MM.1S (cell line): ENCODE data around the gene NSL1.

Experiments used
- DNase-seq: peaks from one replicate; pipeline ENCODE4 v3.0.0-alpha.2; 2015
- H2AFZ ChIP-seq: fragments of 300-600 bp; sonication (generic); 2 replicates; pipeline ENCODE4 v1.6.0; 2016; ENCODE audit warnings: antibody characterized with exemption, low read length
- H3F3A ChIP-seq: fragments of 300-600 bp; sonication (generic); 2 replicates; pipeline ENCODE4 v1.6.1; 2016; ENCODE audit warnings: mild to moderate bottlenecking, antibody characterized with exemption, low read length, moderate library complexity, mixed read lengths; ENCODE audit not compliant: insufficient read depth
- H3K27ac ChIP-seq: fragments of 300-600 bp; sonication (generic); 2 replicates; pipeline ENCODE4 v1.5.1; 2016; ENCODE audit warnings: mild to moderate bottlenecking, low read length
- H3K27me3 ChIP-seq: fragments of 300-600 bp; sonication (generic); replicated peaks from 2 replicates; pipeline ENCODE4 v1.6.0; 2016; ENCODE audit warnings: low read length; ENCODE audit not compliant: insufficient read depth
- H3K36me3 ChIP-seq: fragments of 300-600 bp; sonication (generic); replicated peaks from 2 replicates; pipeline ENCODE4 v1.6.1; 2016; ENCODE audit warnings: mild to moderate bottlenecking, low read length, mixed read lengths; ENCODE audit not compliant: insufficient read depth
- H3K4me1 ChIP-seq: fragments of 300-600 bp; sonication (generic); 2 replicates; pipeline ENCODE4 v1.6.1; 2016; ENCODE audit warnings: low read length, mixed read lengths
- H3K4me2 ChIP-seq: fragments of 300-600 bp; sonication (generic); 2 replicates; pipeline ENCODE4 v1.6.0; 2016; ENCODE audit warnings: low read depth, low read length
- H3K4me3 ChIP-seq: fragments of 300-600 bp; sonication (generic); 2 replicates; pipeline ENCODE4 v1.5.1; 2016; ENCODE audit warnings: low read length, mixed read lengths
- H3K79me2 ChIP-seq: fragments of 300-600 bp; sonication (generic); 2 replicates; pipeline ENCODE4 v1.6.1; 2016; ENCODE audit warnings: mixed run types, low read length, mixed read lengths
- H3K9ac ChIP-seq: fragments of 300-600 bp; sonication (generic); 2 replicates; pipeline ENCODE4 v1.6.1; 2016; ENCODE audit warnings: low read length, mixed read lengths
- H3K9me2 ChIP-seq: fragments of 300-600 bp; sonication (generic); replicated peaks from 2 replicates; pipeline ENCODE4 v1.6.1; 2016; ENCODE audit warnings: mild to moderate bottlenecking, low read length, mixed read lengths; ENCODE audit not compliant: insufficient read depth
- H3K9me3 ChIP-seq: fragments of 300-600 bp; sonication (generic); replicated peaks from 2 replicates; pipeline ENCODE4 v1.6.1; 2016; ENCODE audit warnings: mild to moderate bottlenecking, low read length, mixed read lengths; ENCODE audit not compliant: insufficient read depth
- H4K20me1 ChIP-seq: fragments of 300-600 bp; sonication (generic); 2 replicates; pipeline ENCODE4 v1.6.1; 2016; ENCODE audit warnings: mild to moderate bottlenecking, low read length, moderate library complexity, mixed read lengths; ENCODE audit not compliant: insufficient read depth
- CTCF ChIP-seq: fragments of 300-600 bp; sonication (generic); IDR thresholded peaks from 2 replicates; pipeline ENCODE4 v1.5.1; 2016; ENCODE audit warnings: antibody characterized with exemption, low read length, mixed read lengths
- EZH2 ChIP-seq: fragments of 300-600 bp; sonication (generic); optimal IDR thresholded peaks from 2 replicates; pipeline ENCODE3; 2017; ENCODE audit warnings: low read depth, mild to moderate bottlenecking, antibody characterized with exemption, low read length, mixed read lengths
- EZH2phosphoT487 ChIP-seq: fragments of 300-600 bp; sonication (generic); IDR thresholded peaks from 2 replicates; pipeline ENCODE4 v1.6.1; 2018; ENCODE audit warnings: antibody characterized with exemption, low read length

Gene NSL1

GRCh38 chr1:212710566-212710965 lies 81.0 kb downstream of the NSL1 start:
- Histone ChIP-seq H3K9ac (no peak overlapping the region), H4K20me1 (no peaks in the 10 kb centered on the region)
- no peak for DNase-seq

GRCh38 chr1:212703991-212704564 lies 87.5 kb downstream of the NSL1 start:
- Histone ChIP-seq H3K9me2 (no peaks in the 10 kb centered on the region), H3K79me2 (no peaks in the 10 kb centered on the region), H4K20me1 (no peaks in the 10 kb centered on the region), H3K9ac (no peak overlapping the region), H3K27me3 (peaks cover 15% of the 10 kb centered on the region), H3F3A (no peaks in the 10 kb centered on the region), H3K27ac (no peak overlapping the region), H3K36me3 (no peaks in the 10 kb centered on the region), H3K4me3 (no peak overlapping the region), H3K4me2 (no peak overlapping the region), H2AFZ (no peak overlapping the region), H3K9me3 (no peaks in the 10 kb centered on the region), H3K4me1 (no peaks in the 10 kb centered on the region)
- no peak for TF ChIP-seq EZH2phosphoT487
- TF ChIP-seq EZH2, result no peak
- TF ChIP-seq CTCF, result no peak
- no peak for DNase-seq

More at GRCh38 chr1:212710566-212710965, 81.0 kb downstream of the NSL1 start:
- H3K36me3 ChIP-seq, result no peaks in the 10 kb centered on the region
- no peaks in the 10 kb centered on the region for H3F3A ChIP-seq
- H3K79me2 ChIP-seq, result no peaks in the 10 kb centered on the region
- no peak overlapping the region for H3K4me2 ChIP-seq
- H3K9me2 ChIP-seq, result no peaks in the 10 kb centered on the region
- H3K9me3 ChIP-seq, result no peaks in the 10 kb centered on the region
- TF ChIP-seq CTCF (no peak), EZH2phosphoT487 (no peak), EZH2 (no peak)
- H3K4me3 ChIP-seq, result no peak overlapping the region
- no peaks in the 10 kb centered on the region for H3K27me3 ChIP-seq
- H3K27ac ChIP-seq, result no peak overlapping the region
- H3K4me1 ChIP-seq, result no peaks in the 10 kb centered on the region
- no peak overlapping the region for H2AFZ ChIP-seq

GRCh38 chr1:212702672-212703071 lies 88.9 kb downstream of the NSL1 start:
- DNase-seq, result no peak
- Histone ChIP-seq H3K27ac (no peak overlapping the region), H3K9me3 (no peaks in the 10 kb centered on the region), H3K4me3 (no peak overlapping the region), H3F3A (no peaks in the 10 kb centered on the region), H3K4me1 (peaks cover 11% of the 10 kb centered on the region; the same call in 1 of the 2 replicates), H3K36me3 (no peaks in the 10 kb centered on the region), H3K9me2 (no peaks in the 10 kb centered on the region), H4K20me1 (no peaks in the 10 kb centered on the region), H3K79me2 (no peaks in the 10 kb centered on the region), H3K9ac (no peak overlapping the region), H3K4me2 (no peak overlapping the region), H3K27me3 (peaks cover 15% of the 10 kb centered on the region), H2AFZ (no peak overlapping the region)
- TF ChIP-seq EZH2phosphoT487 (no peak), CTCF (no peak), EZH2 (no peak)
